Astrocyte of the cerebellum (primary cell): ENCODE measurements around the gene CDK5RAP3.

Experiments
- DNase-seq: peaks from one replicate; pipeline ENCODE4 v3.0.0-alpha.2; 2011; ENCODE audit warnings: low read depth
- H3K4me3 ChIP-seq: 2 replicates; pipeline ENCODE4 v1.5.1; 2011; ENCODE audit warnings: mild to moderate bottlenecking, low read depth, low read length, moderate library complexity
- CTCF ChIP-seq: IDR thresholded peaks from 2 replicates; pipeline ENCODE4 v1.5.1; 2012; ENCODE audit warnings: low read length, low read depth, moderate library complexity, mild to moderate bottlenecking; ENCODE audit errors: missing control alignments
- in situ Hi-C: cut with HindIII; loops from 2 replicates; pipeline ENCODE4 v1.10.0; 2017; ENCODE audit warnings: low sequenced_read_pairs

The CDK5RAP3 gene

GRCh38 chr17:47990962-47991731, 20.2 kb downstream of the CDK5RAP3 start:
- no peak for TF ChIP-seq CTCF
- in situ Hi-C loops, result no loop called here
- DNase-seq, result no peak
- no peak overlapping the region for H3K4me3 ChIP-seq

- in situ Hi-C loops, result no loop called here
- no peak for DNase-seq
- TF ChIP-seq CTCF, result no peak
Observed at GRCh38 chr17:47992216-47992615, 21.3 kb downstream of the CDK5RAP3 start.

GRCh38 chr17:47993031-47993564, 22.2 kb downstream of the CDK5RAP3 start:
- no peak for TF ChIP-seq CTCF
- H3K4me3 ChIP-seq, result no peak overlapping the region
- in situ Hi-C loops, result no loop called here
- DNase-seq, result no peak

More at GRCh38 chr17:47992216-47992615, 21.3 kb downstream of the CDK5RAP3 start:
- H3K4me3 ChIP-seq, result no peak overlapping the region

- TF ChIP-seq CTCF, result no peak
- no peak for DNase-seq
- H3K4me3 ChIP-seq, result no peak overlapping the region
- in situ Hi-C loops, result no loop called here
Observed at GRCh38 chr17:47993964-47994363, 23.1 kb downstream of the CDK5RAP3 start.

GRCh38 chr17:47994724-47995123, 23.8 kb downstream of the CDK5RAP3 start:
- DNase-seq, result no peak
- in situ Hi-C loops, result loop anchor here (5.0 kb wide), 1 partner anchor 42 kb away; no protein-coding TSS in a partner anchor

GRCh38 chr17:47995241-47995935, 24.5 kb downstream of the CDK5RAP3 start:
- in situ Hi-C loops, result loop anchor here (5.0 kb wide), 1 partner anchor 43 kb away; no protein-coding TSS in a partner anchor
- DNase-seq, result no peak
- TF ChIP-seq CTCF, result no peak
- no peak overlapping the region for H3K4me3 ChIP-seq

More at GRCh38 chr17:47994724-47995123, 23.8 kb downstream of the CDK5RAP3 start:
- no peak for TF ChIP-seq CTCF
- no peak overlapping the region for H3K4me3 ChIP-seq
